CD4-positive, alpha-beta T cell treated with Interferon alpha-2 for 1 hour (primary cell): ENCODE data around the gene DMWD.
"Not testable (repeated sequence)": the region's sequence is repeated elsewhere in the genome, so short reads cannot be mapped to it uniquely, and the experiment has no call there.

Experiments
- DNase-seq, 2 donors: peaks; one replicate each; pipeline ENCODE4 v3.0.0-alpha.2; 2020 to 2022

Gene DMWD

GRCh38 chr19:45815481-45816216 lies 23.0 kb upstream of the DMWD start:
- no peak for DNase-seq

GRCh38 chr19:45814851-45815480 lies 22.3 kb upstream of the DMWD start, which contains the start of gene RSPH6A:
RSPH6A (minus strand) TSS chr19:45815308; CDS start chr19:45815176, 132 bp downstream.
- no peak for DNase-seq

- DNase-seq, result no peak
Measured at GRCh38 chr19:45814166-45814780, 21.6 kb upstream of the DMWD start.

- no peak for DNase-seq
Measured at GRCh38 chr19:45812297-45812696, 19.7 kb upstream of the DMWD start.

DNA sequence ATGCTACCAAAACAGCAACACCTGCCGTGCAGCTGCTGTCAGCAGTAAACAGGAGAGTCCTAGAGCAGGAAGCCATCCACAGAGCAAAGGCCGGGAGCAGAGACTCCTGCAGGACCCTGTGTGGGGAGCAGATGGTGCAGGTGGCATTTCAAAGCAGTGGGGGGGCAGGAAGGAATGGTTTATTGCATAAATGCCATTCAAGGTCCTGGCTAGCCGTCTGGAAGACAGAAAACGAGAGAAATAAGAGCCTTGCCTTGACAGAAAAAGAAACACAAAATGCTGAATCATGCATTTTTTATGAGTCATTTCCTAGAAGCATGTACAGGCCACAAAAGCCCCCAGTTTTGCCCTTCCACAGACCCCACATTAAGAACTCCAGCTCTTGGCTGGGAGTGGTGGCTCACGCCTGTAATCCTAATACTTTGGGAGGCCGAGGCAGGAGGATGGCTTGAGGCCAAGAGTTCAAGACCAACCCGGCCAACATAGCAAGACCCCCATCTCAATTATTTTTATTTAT lies 17.1 kb upstream of the DMWD start:
- DNase-seq, result no peak

DNA sequence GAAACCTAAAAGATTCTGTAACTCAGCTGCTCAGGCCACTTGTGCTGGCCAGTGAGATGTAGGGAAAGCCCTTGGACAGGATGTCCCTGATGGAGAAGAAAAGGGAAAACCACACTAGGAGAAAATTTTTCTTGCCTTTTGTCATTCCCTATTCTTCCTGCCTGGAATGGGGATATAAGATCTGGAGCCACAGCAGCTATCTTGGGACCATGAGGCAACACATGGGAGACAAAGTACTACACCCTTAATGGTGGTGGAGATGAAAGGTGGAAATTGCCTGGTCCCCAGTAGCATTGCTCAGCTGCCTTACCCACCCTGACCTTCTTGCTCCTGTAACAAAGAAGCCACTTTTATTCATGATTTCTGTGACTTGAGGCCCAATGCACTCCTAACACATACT lies 13.1 kb upstream of the DMWD start:
- DNase-seq, result no peak

- DNase-seq, result no peak
Measured at GRCh38 chr19:45804959-45805230, 12.2 kb upstream of the DMWD start.

- DNase-seq, result no peak
Measured at GRCh38 chr19:45804140-45804958, 11.7 kb upstream of the DMWD start.

DNA sequence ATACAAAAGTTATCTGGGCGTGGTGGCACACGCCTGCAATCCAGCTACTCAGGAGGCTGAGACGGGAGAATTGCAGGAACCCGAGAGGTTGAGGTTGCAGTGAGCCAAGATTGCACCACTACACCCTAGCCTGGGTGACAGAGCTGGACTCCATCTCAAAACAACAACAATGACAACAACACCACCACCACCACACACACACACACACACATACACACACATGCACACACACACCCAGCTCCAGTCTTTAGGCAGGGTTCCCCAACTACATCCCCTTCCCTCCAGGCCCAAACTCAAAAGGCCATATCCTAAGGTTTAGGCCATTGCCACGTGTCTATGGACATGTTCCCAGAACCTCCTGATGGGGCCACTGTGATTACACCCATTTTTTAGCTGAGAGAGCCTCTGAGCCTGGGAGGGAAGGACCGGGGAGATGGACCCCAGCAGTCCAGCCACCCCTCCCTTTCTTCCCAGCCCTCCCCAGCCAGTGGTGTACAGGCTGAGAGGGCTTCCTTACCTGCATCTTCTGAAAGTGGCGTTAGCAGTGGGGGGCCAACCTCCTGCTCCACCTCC lies 9.0 kb upstream of the DMWD start:
- DNase-seq, result no peak

DNA sequence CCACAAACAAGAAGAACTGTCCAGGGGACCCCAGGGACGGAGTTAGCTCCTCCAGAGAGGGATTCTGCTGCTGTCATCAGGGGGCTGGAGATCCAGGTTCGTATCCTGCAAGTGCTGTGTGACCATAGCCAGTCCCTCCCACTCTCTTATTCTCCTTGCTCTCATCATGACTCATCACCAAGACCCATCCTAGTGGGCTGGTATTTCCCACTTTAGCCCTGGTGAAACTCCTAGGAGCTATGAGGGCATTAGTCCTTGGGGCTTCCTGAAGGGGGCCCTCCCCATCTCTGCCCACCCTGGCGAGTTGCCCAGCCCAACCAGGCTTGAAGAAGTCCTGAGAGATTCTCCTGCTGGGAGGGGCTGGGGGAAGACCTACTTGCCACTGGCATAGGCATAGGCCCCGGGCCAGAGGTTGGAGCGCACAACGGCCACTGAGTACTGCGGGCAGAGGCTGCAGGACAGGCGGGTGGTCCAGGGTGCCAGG lies 7.5 kb upstream of the DMWD start:
- no peak for DNase-seq

GRCh38 chr19:45799541-45799940 lies 6.9 kb upstream of the DMWD start:
- DNase-seq, result not testable (repeated sequence)

DNA sequence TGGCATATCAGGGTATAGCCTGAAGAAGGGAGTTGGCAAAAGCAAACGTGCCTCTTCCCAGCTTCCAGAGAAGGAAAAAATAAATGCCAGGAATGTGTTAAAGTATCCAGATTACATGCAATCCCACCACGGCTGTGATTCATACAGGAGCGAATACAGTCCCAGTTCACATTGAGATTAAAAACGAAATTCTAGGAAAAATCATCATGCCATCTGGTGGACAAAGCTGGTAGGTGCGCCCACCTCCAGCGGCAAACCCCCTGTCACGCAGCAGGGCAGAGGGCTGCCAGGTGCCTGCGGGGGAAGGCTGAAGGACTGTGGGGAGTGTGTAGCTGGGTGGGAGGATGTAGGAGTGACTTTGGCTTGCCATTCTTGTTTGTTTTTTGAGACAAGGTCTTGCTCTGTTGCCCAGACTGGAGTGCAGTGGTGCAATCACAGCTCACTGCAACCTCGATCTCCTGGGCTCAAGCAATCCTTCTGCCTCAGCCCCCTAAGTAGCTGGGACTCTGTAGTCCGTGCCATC lies 6.4 kb upstream of the DMWD start:
- peak; percentile 55 to 74 for DNase-seq

GRCh38 chr19:45794627-45795026 lies 2.0 kb upstream of the DMWD start:
- DNase-seq, result no peak

DNA sequence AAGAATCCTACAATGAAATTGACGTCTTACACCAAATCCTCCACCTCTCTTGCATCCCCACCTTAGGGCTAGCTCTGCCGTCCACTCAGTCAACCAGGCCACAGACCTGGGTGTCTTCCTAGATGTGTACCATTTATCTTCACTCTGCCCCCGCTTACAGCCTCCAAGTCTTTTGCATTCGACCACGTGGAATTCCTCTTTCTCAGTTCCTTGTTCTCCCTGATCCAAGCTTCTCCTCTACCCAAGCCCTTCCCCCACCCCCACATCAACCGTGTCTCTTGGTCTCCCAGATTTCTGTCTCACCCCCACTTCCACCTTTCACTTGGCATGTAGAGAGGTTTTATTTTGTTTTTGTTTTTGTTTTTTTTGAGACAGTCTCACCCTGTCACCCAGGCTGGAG lies 1.2 kb upstream of the DMWD start:
- no peak for DNase-seq

GRCh38 chr19:45793178-45793564 lies 526 bp upstream of the DMWD start:
- no peak for DNase-seq

DNA sequence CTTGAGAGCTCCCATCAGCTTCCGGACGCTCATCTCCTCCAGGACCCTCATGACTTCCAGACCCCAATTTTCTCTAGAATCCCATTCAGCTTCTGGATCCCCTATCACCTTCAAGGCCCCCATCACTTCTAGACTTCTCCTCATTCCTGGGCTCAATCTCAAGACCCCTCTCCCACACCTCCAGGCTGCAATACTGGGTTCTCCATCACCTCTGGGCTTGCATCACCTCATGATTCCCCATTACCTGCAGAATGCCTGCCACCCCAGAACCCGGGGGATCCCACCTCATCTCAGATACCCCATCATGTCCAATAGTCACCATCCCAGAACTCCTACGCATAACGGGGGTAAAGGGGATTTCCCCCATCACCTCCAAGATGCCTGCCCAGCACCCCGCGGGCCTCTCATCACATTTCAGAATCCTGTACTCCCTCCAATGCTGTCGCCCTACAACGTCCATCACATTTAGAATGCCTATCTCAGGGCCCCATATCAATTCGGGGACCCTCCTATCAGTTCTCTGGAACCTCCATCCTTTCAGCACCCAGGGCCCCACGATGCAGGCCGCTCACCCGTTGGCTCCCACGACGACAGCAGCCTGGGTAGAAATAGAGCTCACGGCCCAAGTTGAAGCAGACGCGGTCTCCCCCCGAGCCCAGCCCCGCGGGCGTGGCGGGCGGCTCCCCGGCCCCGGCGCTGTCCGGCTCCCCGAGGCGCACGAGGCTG lies 738 bp downstream of the DMWD start:
- no peak for DNase-seq

GRCh38 chr19:45790942-45791341 lies 1.7 kb downstream of the DMWD start:
- peak; percentile 44 to 53 for DNase-seq

- DNase-seq, result no peak
Measured at GRCh38 chr19:45789035-45789786, 3.4 kb downstream of the DMWD start.

DNA sequence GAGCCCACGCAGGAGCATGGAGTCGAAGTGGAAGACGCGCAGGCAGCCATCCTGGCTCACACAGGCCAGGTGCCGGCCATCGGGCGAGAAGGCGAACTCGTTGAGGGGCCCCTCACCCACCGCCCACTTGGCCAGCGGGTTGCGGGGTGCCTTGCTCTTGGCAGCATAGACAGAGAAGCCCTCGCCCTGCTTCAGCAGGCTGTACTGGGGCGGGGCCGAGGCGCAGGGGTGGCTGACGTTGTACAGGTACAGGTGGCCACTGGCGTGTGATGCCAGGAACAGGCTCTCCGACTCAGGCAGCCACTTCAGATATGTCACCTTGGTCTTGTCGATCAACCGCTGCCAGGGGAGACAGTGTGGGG lies 6.1 kb downstream of the DMWD start:
- DNase-seq, result no peak

DNA sequence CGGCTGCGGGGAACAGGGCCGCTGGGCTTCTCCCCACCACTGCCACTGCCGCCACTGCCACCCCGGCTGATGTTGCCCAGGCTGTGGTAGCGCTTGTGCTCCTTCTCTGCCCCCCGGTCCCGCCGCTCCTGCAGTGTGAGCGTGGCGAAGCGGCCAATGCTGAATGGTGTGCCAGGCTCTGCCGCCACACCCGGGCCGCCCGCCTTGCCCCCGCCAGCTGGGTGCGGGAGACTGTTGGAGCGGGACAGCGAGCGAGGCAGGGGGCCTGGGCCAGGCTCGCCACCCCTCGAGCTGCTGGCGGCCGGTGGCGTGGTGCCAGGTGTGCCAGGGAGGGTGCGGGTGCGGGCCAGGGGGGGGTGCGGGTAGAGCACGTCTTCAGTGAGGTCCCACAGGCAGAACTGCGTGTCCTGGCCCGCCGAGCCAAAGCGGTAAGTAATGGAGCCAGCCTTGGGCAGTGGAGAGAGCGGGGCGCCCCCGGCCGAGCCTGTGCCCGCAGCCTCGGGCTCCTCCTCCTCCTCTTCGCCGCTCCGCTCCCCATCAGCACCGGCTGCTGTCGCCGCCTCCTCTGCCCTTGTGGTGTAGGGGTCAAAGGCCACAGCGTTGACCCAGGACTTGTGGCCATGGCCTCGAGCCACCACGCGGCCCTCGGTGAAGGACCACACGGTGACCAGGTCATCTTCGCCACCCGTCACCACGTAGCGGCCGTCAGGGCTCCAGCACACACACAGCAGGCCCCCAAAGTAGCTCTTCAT lies 6.7 kb downstream of the DMWD start:
- no peak for DNase-seq
